GM23248 (cell line): ENCODE results near the gene PDXDC1.
"Not testable (repeated sequence)": the region's sequence is repeated elsewhere in the genome, so short reads cannot be mapped to it uniquely, and the experiment has no call there.

Source experiments
- EZH2 ChIP-seq: fragments of 200-600 bp; sonication (generic); IDR thresholded peaks from 2 replicates; pipeline ENCODE4 v1.6.1; 2018; ENCODE audit warnings: antibody characterized with exemption, mild to moderate bottlenecking; ENCODE audit not compliant: insufficient read depth, poor library complexity, severe bottlenecking
- EZH2phosphoT487 ChIP-seq: fragments of 200-600 bp; sonication (generic); IDR thresholded peaks from 2 replicates; pipeline ENCODE4 v1.6.1; 2018; ENCODE audit warnings: antibody characterized with exemption, moderate library complexity, mild to moderate bottlenecking, low read depth; ENCODE audit not compliant: insufficient read depth

DNA sequence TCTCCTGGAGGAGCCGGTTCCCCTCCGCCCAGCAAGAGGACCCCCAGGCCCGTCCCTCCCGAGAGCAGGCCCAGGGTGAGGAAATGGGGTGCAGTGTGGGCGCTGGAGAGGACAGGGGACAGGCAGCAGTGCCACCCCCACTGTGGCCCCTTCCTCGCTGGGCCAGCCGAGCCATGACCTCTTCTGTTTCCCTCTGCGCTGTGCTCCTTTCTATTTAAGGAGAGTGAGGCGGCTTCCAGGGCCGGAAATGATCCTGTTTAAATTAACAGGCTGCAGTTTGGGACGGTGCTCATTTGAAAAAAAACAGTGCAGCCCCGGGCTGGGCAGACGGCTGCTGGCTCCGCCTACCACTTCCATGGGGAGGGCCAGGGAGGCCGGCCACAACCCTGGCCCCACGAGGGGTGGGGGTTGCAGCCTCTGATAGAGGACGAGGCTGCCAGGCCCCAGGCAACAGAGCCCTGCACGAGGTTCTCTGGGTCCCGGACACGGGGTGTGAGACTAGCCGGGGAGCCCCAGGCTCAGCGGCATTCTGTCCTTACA, 169.3 kb downstream of the PDXDC1 start:
- not testable (repeated sequence) for TF ChIP-seq EZH2, EZH2phosphoT487
